H1 (cell line): Measurements from ENCODE around the gene SKIDA1. TPM values are rescaled to one million over a fixed set of nuclear protein-coding genes. Genes with fewer than 3 reads are reported as not detected.
A peak's percentile ranks its signal among the peaks of the same experiment; 100 is the strongest.

ENCODE experiments used
- CTCF ChIA-PET: fragments of 300-600 bp; sonication (Branson Sonifier 250); formaldehyde crosslinking; loops from one replicate; lab custom pipeline; 2021; ENCODE audit not compliant: partially characterized antibody; lab: Charles Lee
- POLR2A ChIA-PET: fragments of 300-600 bp; sonication (Branson Sonifier 250); formaldehyde crosslinking; loops from one replicate; lab custom pipeline; 2021; ENCODE audit warnings: inconsistent platforms; ENCODE audit not compliant: partially characterized antibody; lab: Charles Lee
- DNase-seq, 2 experiments: peaks; one replicate each; pipeline versions ENCODE4 v3.0.0 to v3.0.0-alpha.2; 2010 to 2022; ENCODE audit warnings: low spot score in 2 of 2, low read depth in 1 of 2, mixed read lengths in 1 of 2
- FAIRE-seq: peaks from 2 replicates; lab custom pipeline; 2011; peaks lifted over from hg19 to GRCh38; lab: Jason Lieb, UNC
- H2AFZ ChIP-seq: 2 replicates; pipeline ENCODE4 v1.8.1; 2012; ENCODE audit warnings: low read length, inconsistent platforms
- H2AK5ac ChIP-seq: 2 replicates; pipeline ENCODE4 v1.6.1; 2013; ENCODE audit warnings: low read depth, low read length
- H2BK120ac ChIP-seq: replicated peaks from 2 replicates; pipeline ENCODE3; 2013; ENCODE audit warnings: low read depth, low read length, inconsistent platforms
- H2BK12ac ChIP-seq: 2 replicates; pipeline ENCODE4 v1.6.1; 2013; ENCODE audit warnings: low read depth, low read length
- H2BK15ac ChIP-seq: 2 replicates; pipeline ENCODE4 v1.6.1; 2013; ENCODE audit warnings: low read length
- H2BK20ac ChIP-seq: 2 replicates; pipeline ENCODE4 v1.6.1; 2013; ENCODE audit warnings: low read length
- H2BK5ac ChIP-seq: 2 replicates; pipeline ENCODE4 v1.6.1; 2013; ENCODE audit warnings: low read depth, low read length
- H3K14ac ChIP-seq: 2 replicates; pipeline ENCODE4 v1.6.1; 2013; ENCODE audit warnings: inconsistent platforms; ENCODE audit not compliant: insufficient read length
- H3K18ac ChIP-seq: 2 replicates; pipeline ENCODE4 v1.6.1; 2013; ENCODE audit warnings: low read length; ENCODE audit errors: extremely low read depth
- H3K23ac ChIP-seq: 2 replicates; pipeline ENCODE4 v1.6.1; 2013; ENCODE audit warnings: inconsistent platforms; ENCODE audit not compliant: insufficient read length
- H3K23me2 ChIP-seq: 2 replicates; pipeline ENCODE4 v1.6.1; 2013; ENCODE audit warnings: low read depth, low read length
- H3K27ac ChIP-seq: 2 replicates; pipeline ENCODE4 v1.6.1; 2011; ENCODE audit warnings: low read depth, low read length, inconsistent platforms
- H3K27me3 ChIP-seq, 4 experiments: replicated peaks in 1 of 4; 1 replicate in 1 of 4; 2 replicates in 3 of 4; pipeline versions ENCODE4 v1.6.1 to v1.8.1; 2011 to 2013; ENCODE audit warnings: low read length in 3 of 4, mild to moderate bottlenecking in 3 of 4, inconsistent platforms in 2 of 4, mixed read lengths in 2 of 4, moderate library complexity in 1 of 4; ENCODE audit not compliant: control insufficient read depth in 3 of 4, insufficient read depth in 3 of 4; ENCODE audit errors: extremely low read depth in 1 of 4
- H3K36me3 ChIP-seq, 4 experiments: 2 replicates each; pipeline versions ENCODE4 v1.6.1 to v1.8.1; 2011 to 2013; ENCODE audit warnings: mild to moderate bottlenecking in 4 of 4, low read length in 3 of 4, moderate library complexity in 2 of 4, control low read depth in 1 of 4, inconsistent platforms in 1 of 4; ENCODE audit not compliant: insufficient read depth in 4 of 4, control insufficient read depth in 2 of 4
- H3K4ac ChIP-seq: replicated peaks from 2 replicates; pipeline ENCODE3; 2013; ENCODE audit warnings: low read length, low read depth, mixed read lengths, inconsistent platforms; ENCODE audit not compliant: insufficient read length
- H3K4me1 ChIP-seq, 4 experiments: replicated peaks in 1 of 4; 1 replicate in 1 of 4; 2 replicates in 3 of 4; pipeline versions ENCODE4 v1.6.1 to v1.8.1; 2011 to 2013; ENCODE audit warnings: low read length in 3 of 4, inconsistent platforms in 2 of 4, mixed read lengths in 1 of 4; ENCODE audit not compliant: insufficient read depth in 4 of 4, control insufficient read depth in 3 of 4
- H3K4me2 ChIP-seq, 2 experiments: 2 replicates each; pipeline versions ENCODE4 v1.6.1 to v1.8.1; 2011 to 2013; ENCODE audit warnings: low read depth in 2 of 2, low read length in 2 of 2, control low read depth in 1 of 2, inconsistent platforms in 1 of 2, mild to moderate bottlenecking in 1 of 2; ENCODE audit not compliant: insufficient read depth in 1 of 2
- H3K4me3 ChIP-seq, 4 experiments: fragments of 200-600, 300-600 bp in 1 of 4; sonication (generic), shearing (Covaris generic), sonication (Bioruptor Twin) in 1 of 4; 2 replicates each; pipeline versions ENCODE4 v1.5.1 to v1.8.1; 2011 to 2016; ENCODE audit warnings: low read length in 4 of 4, low read depth in 3 of 4, control low read depth in 2 of 4, inconsistent platforms in 2 of 4, mild to moderate bottlenecking in 2 of 4, mixed read lengths in 1 of 4, moderate library complexity in 1 of 4; ENCODE audit not compliant: insufficient read depth in 2 of 4; ENCODE audit errors: extremely low read depth in 1 of 4
- H3K56ac ChIP-seq: replicated peaks from 2 replicates; pipeline ENCODE3; 2013; ENCODE audit warnings: low read depth, mild to moderate bottlenecking, mixed read lengths, low read length, inconsistent platforms; ENCODE audit not compliant: insufficient read length
- H3K79me1 ChIP-seq: 2 replicates; pipeline ENCODE4 v1.6.1; 2013; ENCODE audit warnings: low read depth, low read length, control low read depth
- H3K79me2 ChIP-seq, 2 experiments: 2 replicates each; pipeline versions ENCODE4 v1.6.1 to v1.8.1; 2012 to 2013; ENCODE audit warnings: low read length in 2 of 2, mild to moderate bottlenecking in 2 of 2, inconsistent platforms in 1 of 2; ENCODE audit not compliant: insufficient read depth in 2 of 2, control insufficient read depth in 1 of 2
- H3K9ac ChIP-seq, 4 experiments: replicated peaks in 1 of 4; 1 replicate in 1 of 4; 2 replicates in 3 of 4; pipeline versions ENCODE4 v1.6.1 to v1.8.1; 2011 to 2013; ENCODE audit warnings: low read depth in 3 of 4, low read length in 3 of 4, control low read depth in 2 of 4, mild to moderate bottlenecking in 2 of 4, moderate library complexity in 2 of 4, inconsistent platforms in 1 of 4; ENCODE audit errors: extremely low read depth in 1 of 4
- H3K9me3 ChIP-seq, 2 experiments: 2 replicates each; pipeline versions ENCODE4 v1.6.1 to v1.8.1; 2012 to 2013; ENCODE audit warnings: mild to moderate bottlenecking in 2 of 2, moderate library complexity in 2 of 2, control low read depth in 1 of 2, inconsistent platforms in 1 of 2, low read depth in 1 of 2, low read length in 1 of 2, mixed read lengths in 1 of 2; ENCODE audit not compliant: insufficient read depth in 2 of 2
- H4K20me1 ChIP-seq, 2 experiments: replicated peaks in 1 of 2; 2 replicates each; pipeline versions ENCODE3 to v1.8.1; 2011 to 2013; ENCODE audit warnings: inconsistent platforms in 2 of 2, low read length in 2 of 2, mild to moderate bottlenecking in 1 of 2; ENCODE audit not compliant: insufficient read depth in 2 of 2, control insufficient read depth in 1 of 2
- H4K5ac ChIP-seq: 2 replicates; pipeline ENCODE4 v1.6.1; 2013; ENCODE audit warnings: low read length, low read depth, mixed read lengths, inconsistent platforms; ENCODE audit not compliant: insufficient read length
- H4K8ac ChIP-seq: 2 replicates; pipeline ENCODE4 v1.8.0; 2013; ENCODE audit warnings: mild to moderate bottlenecking, moderate library complexity, low read length, inconsistent platforms; ENCODE audit not compliant: insufficient read depth; ENCODE audit errors: extremely low read depth
- H4K91ac ChIP-seq: replicated peaks from 2 replicates; pipeline ENCODE3; 2013; ENCODE audit warnings: low read length, mixed read lengths, inconsistent platforms; ENCODE audit not compliant: insufficient read length
- CBX8 ChIP-seq: fragments of 300-800, 300-1000 bp; sonication (generic); IDR thresholded peaks from 2 replicates; pipeline ENCODE4 v1.7.1; 2016; ENCODE audit warnings: low read depth, low read length, borderline replicate concordance
- CHD2 ChIP-seq: IDR thresholded peaks from 2 replicates; pipeline ENCODE4 v1.6.1; 2012; ENCODE audit warnings: low read length, improper control_type of control experiment
- EGR1 ChIP-seq: IDR thresholded peaks from 2 replicates; pipeline ENCODE4 v1.6.1; 2011; ENCODE audit warnings: low read depth, low read length, borderline replicate concordance
- NANOG ChIP-seq: IDR thresholded peaks from 2 replicates; pipeline ENCODE4 v1.6.1; 2011; ENCODE audit warnings: low read length, low read depth, mild to moderate bottlenecking, inconsistent platforms; ENCODE audit not compliant: insufficient read depth, poor library complexity, severe bottlenecking
- POLR2AphosphoS5 ChIP-seq: IDR thresholded peaks from 2 replicates; pipeline ENCODE4 v1.6.1; 2011; ENCODE audit warnings: low read depth, low read length
- RFX5 ChIP-seq: IDR thresholded peaks from 2 replicates; pipeline ENCODE4 v1.6.1; 2011; ENCODE audit warnings: low read depth, low read length, improper control_type of control experiment, borderline replicate concordance
- TCF12 ChIP-seq: IDR thresholded peaks from 2 replicates; pipeline ENCODE4 v1.6.1; 2011; ENCODE audit warnings: low read depth, mild to moderate bottlenecking, low read length
- WGBS, 2 experiments: shearing (Covaris generic) in 1 of 2; methylation state at CpG; one replicate each; pipeline versions ENCODE4 v1.1.6 to v1.1.7; 2013 to 2015; ENCODE audit warnings: low lambda C conversion rate in 2 of 2, mixed read lengths in 2 of 2, inconsistent platforms in 1 of 2, low coverage in 1 of 2, missing lambda C conversion rate in 1 of 2; ENCODE audit not compliant: insufficient replicate concordance in 2 of 2, insufficient coverage in 1 of 2, insufficient read length in 1 of 2; ENCODE audit errors: extremely low coverage in 1 of 2, missing lambda C conversion rate in 1 of 2; 5-methylcytosine and 5-hydroxymethylcytosine counted together
- polyA plus RNA-seq, 7 experiments: library from polyadenylated mRNA; depleted of rRNA in 3 of 7; stranded (reverse) in 5 of 7; unstranded in 2 of 7; fragments of >200 nt in 5 of 7; fragments of 200-250 nt in 2 of 7; gene quantifications; 1 replicate in 5 of 7; 2 replicates in 1 of 7; 4 replicates in 1 of 7; pipeline versions ENCODE4 v1.2.1 to v1.2.3, GENCODE V29; 2011 to 2013; ENCODE audit warnings: missing spikeins in 2 of 7, mixed read lengths in 2 of 7
- total RNA-seq: library from RNA; stranded (reverse); fragmentation: NEBNext Ultra II Directional; extraction: Animal tissue kit (Norgen Biotek cat#: 25700); gene quantifications from 2 replicates; pipeline ENCODE4 v1.2.1, GENCODE V29; 2021
- TF ChIP-seq, protein P1 (sequence below): IDR thresholded peaks from 2 replicates; pipeline ENCODE4 v1.6.1; 2012; ENCODE audit warnings: inconsistent platforms
- TF ChIP-seq, protein P2 (sequence below): IDR thresholded peaks from 2 replicates; pipeline ENCODE4 v1.6.1; 2011; ENCODE audit warnings: low read depth, mild to moderate bottlenecking, low read length; ENCODE audit not compliant: insufficient read depth

The SKIDA1 gene
- total and polyA plus RNA-seq, 2 of the 8 experiments (the other 6 are each of a cell fraction or from before 2014, with no cell fraction given), result 1.5 to 8.0 TPM

DNA sequence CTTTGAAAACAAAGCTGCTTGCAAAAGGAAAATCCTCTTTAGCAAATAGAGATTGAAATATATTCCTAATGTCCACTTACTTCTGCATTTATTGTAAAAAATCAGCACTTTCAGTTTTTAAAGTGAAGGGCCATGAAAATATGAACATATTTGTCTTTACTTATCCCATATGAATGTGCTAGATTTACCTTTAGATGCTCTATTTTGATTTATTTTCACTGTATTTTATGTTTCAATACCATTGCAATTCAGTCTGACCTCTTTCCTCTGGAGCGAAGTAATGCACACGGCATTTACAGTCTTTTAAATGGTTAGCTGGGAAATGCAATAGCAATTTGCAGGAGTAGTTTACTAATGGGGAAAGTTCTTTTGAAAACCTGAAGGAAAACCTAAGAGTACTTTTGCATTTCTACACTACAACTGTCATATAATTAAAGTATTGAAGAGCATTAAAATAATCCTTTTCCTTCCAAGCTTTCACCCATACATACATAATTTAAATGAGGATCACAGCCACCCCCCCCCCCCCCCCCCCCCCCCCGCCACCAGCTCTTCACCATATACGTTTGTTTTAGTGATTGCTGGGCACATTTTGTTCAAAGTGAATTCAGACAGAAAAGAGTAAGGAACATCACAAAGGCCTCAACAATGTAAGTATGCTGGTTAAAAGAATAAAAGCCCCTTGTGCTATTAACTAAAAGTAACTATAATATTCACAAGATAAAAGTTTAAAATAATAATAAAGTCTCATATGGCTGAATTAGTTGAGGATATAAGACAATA, 3.5 kb downstream of the SKIDA1 start:
- no peaks in the 10 kb centered on the region for H4K20me1 ChIP-seq
- peaks cover 16 to 32% (median 23%) of the 10 kb centered on the region in 4 experiments for H3K4me1 ChIP-seq
- H3K23ac ChIP-seq, result no peak overlapping the region
- no peak overlapping the region for H2BK15ac ChIP-seq
- peaks cover 25% of the 10 kb centered on the region for H3K23me2 ChIP-seq
- no peaks in the 10 kb centered on the region for H3K36me3 ChIP-seq
- ChIA-PET CTCF (interaction anchor here (1.3 to 3.6 kb wide), 5 partner anchors 12 to 243 kb away, joined by 4 to 17 read pairs (median 6); no protein-coding TSS in a partner anchor), POLR2A (interaction anchor here (1.2 to 17.3 kb wide), 4 partner anchors 11 to 25 kb away, joined by 4 to 352 read pairs (median 164); no protein-coding TSS in a partner anchor)
- no peak overlapping the region for H2AK5ac ChIP-seq
- WGBS, 2 experiments, result 49% methylated on average over 4 of the region's 4 CpGs; no CpG with 5 or more reads in 1 of the 2 experiments
- H2BK120ac ChIP-seq, result no peak overlapping the region
- no peak overlapping the region for H2BK12ac ChIP-seq
- H2BK20ac ChIP-seq, result no peak overlapping the region
- 0 out of 7 replicates have a peak, but pooled peaks cover 0 to 3% (median 0%) of the 10 kb centered on the region in 4 experiments for H3K27me3 ChIP-seq
- H2BK5ac ChIP-seq, result no peak overlapping the region
- H3K14ac ChIP-seq, result no peak overlapping the region
- FAIRE-seq (no peak), DNase-seq (no peak)
- H3K4me2 ChIP-seq, result peak overlapping the region in 1 of 2 experiments; percentile 97; a peak in 2 of 4 replicates
- H3K79me1 ChIP-seq, result no peaks in the 10 kb centered on the region
- peak overlapping the region; percentile 51 for H4K5ac ChIP-seq
- no peak overlapping the region for H4K8ac ChIP-seq
- H4K91ac ChIP-seq, result no peak overlapping the region
- H3K79me2 ChIP-seq, result peaks cover 0 to 10% of the 10 kb centered on the region in 2 experiments; a peak in 2 of 4 replicates
- H3K4ac ChIP-seq, result no peak overlapping the region
- peak overlapping the region in 1 of 4 experiments; percentile 47; a peak in 1 of 8 replicates for H3K4me3 ChIP-seq
- no peak overlapping the region for H3K56ac ChIP-seq
- H3K18ac ChIP-seq, result no peak overlapping the region; the same call in 1 of the 2 replicates
- no peak overlapping the region for H3K9ac ChIP-seq
- H3K27ac ChIP-seq, result no peak overlapping the region
- no peaks in the 10 kb centered on the region for H3K9me3 ChIP-seq
- no peak overlapping the region for H2AFZ ChIP-seq
- TF ChIP-seq POLR2AphosphoS5 (no peak), NANOG (no peak), CBX8 (no peak), TCF12 (no peak), CHD2 (no peak), RFX5 (no peak), EGR1 (no peak)
- TF ChIP-seq, protein P1, sequence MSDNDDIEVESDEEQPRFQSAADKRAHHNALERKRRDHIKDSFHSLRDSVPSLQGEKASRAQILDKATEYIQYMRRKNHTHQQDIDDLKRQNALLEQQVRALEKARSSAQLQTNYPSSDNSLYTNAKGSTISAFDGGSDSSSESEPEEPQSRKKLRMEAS, result no peak
- TF ChIP-seq, protein P2, sequence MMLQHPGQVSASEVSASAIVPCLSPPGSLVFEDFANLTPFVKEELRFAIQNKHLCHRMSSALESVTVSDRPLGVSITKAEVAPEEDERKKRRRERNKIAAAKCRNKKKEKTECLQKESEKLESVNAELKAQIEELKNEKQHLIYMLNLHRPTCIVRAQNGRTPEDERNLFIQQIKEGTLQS, result no peak
